Stimulated activated CD4-positive, alpha-beta T cell treated with anti-CD3 and anti-CD28 coated beads, TNF-alpha, amount 100 ng/mL, for 48 hours (primary cell): ENCODE data around the gene CDS2.

ENCODE experiments used
- DNase-seq, 3 donors: peaks; one replicate each; pipeline ENCODE4 v3.0.0-alpha.2; 2020; ENCODE audit warnings: low read depth in 3 of 3

CDS2 gene

DNA sequence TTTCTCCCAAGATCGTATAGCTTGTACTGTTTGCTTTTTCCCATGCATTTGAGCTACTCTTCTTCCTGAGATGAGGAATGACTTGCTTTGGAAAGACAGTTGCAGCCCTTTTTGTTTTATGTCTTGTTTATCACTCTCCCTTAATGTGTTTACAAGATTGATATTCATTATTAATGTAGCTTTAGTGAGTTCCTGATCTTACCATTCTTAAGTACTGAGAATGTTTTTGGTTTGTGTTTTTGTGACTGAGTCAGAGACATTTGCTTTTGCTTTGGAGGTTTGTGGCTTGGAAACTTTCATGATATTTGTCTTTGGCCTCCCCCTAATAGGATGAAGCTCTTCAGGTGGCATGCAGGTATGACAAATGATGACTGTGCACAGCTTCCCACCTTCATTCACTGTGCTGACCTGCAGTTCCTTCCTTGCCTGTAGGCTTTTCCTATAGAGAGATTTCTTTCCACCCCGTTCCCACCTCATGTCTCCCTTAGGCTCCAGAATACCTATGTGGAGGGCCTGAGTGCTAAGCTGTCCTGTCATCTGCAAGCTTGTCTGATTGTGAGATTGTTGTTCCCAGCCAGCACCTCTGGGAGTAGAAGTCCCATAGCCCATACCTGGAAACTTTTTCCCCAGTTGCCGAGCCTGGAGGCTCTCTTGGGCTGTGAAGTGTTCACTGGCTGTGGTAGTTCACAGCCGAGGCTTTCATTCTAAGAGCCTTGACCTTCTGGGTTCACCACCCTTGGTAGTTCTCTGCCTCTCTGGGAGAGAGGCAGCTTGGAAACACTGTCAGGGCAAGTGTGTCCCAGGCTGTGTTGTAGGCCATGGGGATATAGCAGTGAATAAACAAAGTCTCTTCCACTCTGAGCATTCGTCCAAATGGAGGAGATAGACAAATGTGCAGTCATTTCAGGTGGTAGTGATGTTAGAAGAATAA, 27.1 kb downstream of the CDS2 start:
- no peak for DNase-seq

DNA sequence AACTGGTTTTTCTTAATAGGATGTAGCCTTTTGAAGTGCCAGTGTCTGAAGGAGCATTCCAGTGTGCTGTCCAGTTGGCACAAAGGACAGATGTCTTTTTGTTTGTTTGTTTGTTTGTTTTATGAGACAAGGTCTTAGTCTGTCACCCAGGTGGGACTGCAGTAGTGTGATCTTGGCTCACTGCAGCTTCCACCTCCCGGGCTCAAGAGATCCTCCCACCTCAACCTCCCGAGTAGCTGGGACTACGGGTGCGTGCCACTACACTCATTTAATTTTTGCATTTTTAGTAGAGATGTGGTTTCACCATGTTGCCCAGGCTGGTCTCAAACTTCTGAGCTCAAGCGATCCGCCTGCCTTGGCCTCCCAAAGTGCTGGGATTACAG, 27.7 kb downstream of the CDS2 start:
- no peak for DNase-seq

GRCh38 chr20:5155404-5155803, 28.6 kb downstream of the CDS2 start:
- DNase-seq, result no peak

GRCh38 chr20:5156675-5157448, 30.1 kb downstream of the CDS2 start:
- no peak for DNase-seq

DNA sequence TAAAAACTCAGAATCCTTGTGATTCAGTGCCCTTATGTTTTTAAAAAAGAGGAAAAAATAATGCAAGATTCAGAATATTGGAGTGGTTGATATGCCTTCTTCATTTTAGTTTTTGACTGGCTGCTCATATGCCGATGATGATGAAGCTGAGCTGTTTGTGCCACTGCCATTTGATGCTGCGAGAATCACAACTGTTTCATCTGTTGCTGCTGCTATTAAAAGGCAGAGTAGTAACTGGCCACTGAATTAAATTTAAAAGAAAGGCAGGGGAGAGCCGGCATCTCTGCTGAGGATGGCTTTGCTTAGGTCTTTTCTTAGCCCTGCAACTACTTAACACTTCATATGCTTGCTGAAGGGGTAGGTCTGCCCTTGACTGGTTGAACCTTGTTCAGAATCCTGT, 33.1 kb downstream of the CDS2 start:
- no peak for DNase-seq

DNA sequence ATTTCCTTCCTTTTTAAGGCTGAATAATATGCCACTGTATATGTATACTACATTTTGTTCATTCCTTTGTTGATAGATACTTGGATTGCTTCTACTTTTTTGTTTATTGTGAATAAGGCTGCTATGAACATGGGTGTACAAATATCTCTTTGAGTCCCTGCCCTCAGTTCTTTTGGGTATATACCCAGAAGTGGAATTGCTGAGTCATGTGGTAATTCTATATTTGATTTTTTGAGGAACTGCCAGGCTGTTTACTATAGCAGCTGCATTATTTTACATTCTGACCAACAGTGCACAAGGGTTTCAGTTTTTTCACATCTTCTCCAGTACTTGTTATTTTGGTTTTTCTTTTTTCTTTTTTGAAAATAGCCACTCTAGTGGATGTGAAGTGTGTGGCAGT, 34.1 kb downstream of the CDS2 start:
- no peak for DNase-seq

- DNase-seq, result no peak
Measured at GRCh38 chr20:5161536-5162164, 34.8 kb downstream of the CDS2 start.

- DNase-seq, result no peak
Measured at GRCh38 chr20:5164645-5165625, 38.1 kb downstream of the CDS2 start.

- no peak for DNase-seq
Measured at GRCh38 chr20:5168651-5169396, 42.0 kb downstream of the CDS2 start.

GRCh38 chr20:5170341-5170740, 43.5 kb downstream of the CDS2 start:
- DNase-seq, result no peak

DNA sequence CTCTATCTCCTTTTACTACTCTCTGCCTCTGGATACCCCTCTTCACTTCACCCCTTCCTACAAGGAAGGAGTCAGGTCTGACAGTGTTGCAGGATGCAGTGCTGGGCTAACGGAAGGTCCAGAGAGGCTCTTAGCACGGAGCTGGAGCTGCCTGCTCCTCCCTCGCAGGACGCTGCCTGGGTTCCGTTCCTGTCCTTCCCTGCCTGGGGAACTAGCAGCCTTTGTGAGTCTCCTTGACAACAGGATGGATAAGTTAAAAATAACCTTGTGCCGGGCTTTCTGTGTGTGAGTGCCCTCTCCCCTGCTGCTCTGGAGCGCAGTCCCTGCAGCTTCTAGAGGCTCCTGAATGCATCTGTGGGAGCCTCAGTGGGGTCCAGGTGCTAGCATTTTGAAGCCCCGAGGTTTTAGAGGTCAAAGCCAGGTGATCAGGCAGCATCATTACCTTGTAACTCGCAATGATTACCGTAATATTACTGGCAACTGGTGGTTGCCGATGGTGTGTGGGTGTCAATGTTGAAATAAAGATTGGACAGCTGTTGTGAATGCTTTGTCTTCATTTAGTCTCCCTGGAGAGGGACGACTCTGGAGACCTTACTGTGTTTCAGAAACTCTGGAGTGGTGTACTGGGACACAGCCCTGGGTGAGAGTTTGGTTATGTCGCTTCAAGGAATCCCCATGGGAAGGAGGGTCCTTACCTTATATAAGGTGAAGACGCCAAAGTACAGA, 44.4 kb downstream of the CDS2 start:
- no peak for DNase-seq

DNA sequence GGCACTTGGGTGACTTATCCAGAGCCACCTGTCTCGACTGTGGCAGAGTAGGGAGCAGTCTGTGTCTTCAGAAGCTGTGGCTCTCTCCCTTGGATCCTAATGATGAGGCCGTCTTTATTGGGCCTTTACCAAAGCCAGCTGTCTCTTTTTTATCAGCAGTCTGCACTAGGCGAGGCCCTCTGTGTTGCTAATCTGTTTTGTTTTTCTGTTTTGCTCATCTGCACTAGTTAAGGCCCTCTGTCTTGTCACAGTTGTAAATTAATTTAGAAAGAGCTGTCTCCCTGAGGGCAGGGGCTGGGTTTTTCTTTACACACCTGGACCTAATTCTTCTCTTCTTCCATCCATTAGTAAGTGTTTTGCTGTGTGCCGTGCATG, 45.0 kb downstream of the CDS2 start:
- no peak for DNase-seq

DNA sequence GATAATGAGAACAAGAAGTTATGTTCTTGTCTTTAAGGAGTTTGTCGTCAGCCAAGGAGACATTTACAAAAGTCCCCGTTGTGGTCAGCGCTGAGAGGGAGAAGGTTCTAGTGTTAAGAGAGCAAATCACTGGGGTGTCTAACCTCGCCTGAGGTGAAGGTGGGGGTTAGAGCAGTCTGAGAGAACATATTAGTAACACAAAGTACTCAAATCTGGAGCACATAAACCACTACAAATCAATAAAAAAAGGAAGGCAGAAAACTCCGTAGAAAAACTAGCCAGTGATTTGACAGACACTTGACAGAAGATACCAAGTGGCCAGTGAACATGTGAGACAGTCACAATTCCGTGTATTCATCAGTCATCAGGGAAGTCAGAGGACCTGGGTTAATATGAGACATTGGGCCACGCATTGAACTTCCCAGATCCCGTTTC, 45.4 kb downstream of the CDS2 start:
- no peak for DNase-seq

GRCh38 chr20:5172903-5173463, 46.2 kb downstream of the CDS2 start:
- no peak for DNase-seq

- no peak for DNase-seq
Measured at GRCh38 chr20:5173751-5174150, 46.9 kb downstream of the CDS2 start.

DNA sequence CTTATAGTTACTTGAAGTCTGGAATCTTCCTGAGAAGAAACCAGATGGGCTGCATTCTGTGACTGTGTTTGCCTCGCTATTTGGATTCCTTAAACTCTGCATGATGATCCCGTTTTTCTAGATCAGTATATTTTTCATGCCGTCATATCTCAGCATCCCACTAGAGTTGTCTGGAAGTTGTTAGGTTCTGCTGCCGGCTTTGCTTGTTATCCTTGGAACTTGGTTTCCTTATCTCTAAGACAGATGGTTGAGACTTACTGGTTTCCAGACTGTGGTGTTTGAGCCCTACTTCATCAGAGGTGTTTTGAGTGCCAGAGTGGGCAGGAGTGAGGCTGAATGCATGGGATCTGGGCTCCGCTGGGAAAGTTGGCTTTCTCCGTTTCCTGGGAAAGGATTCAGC, 50.3 kb downstream of the CDS2 start:
- DNase-seq, result no peak

- no peak for DNase-seq
Measured at GRCh38 chr20:5178046-5178445, 51.2 kb downstream of the CDS2 start.

GRCh38 chr20:5180421-5180820, 53.6 kb downstream of the CDS2 start:
- no peak for DNase-seq

- DNase-seq, result no peak
Measured at GRCh38 chr20:5180933-5181332, 54.1 kb downstream of the CDS2 start.

GRCh38 chr20:5181492-5181891, 54.7 kb downstream of the CDS2 start:
- DNase-seq, result no peak
